Trophoblast cell (in vitro differentiated cells and primary cell): Measurements from ENCODE around the gene HTRA3.

Experiments
- DNase-seq, 2 donors: peaks; one replicate each; pipeline ENCODE4 v3.0.0-alpha.2; 2016
- H2AFZ ChIP-seq: 2 replicates; pipeline ENCODE4 v1.6.1; 2013; ENCODE audit warnings: low read length, moderate library complexity, mild to moderate bottlenecking; ENCODE audit not compliant: insufficient read depth, poor library complexity
- H2AK5ac ChIP-seq: 2 replicates; pipeline ENCODE4 v1.6.1; 2013; ENCODE audit warnings: mild to moderate bottlenecking, low read length
- H2BK120ac ChIP-seq: 2 replicates; pipeline ENCODE4 v1.6.1; 2013; ENCODE audit warnings: low read length, mild to moderate bottlenecking, moderate library complexity; ENCODE audit not compliant: insufficient read depth, poor library complexity
- H2BK12ac ChIP-seq: 2 replicates; pipeline ENCODE4 v1.6.1; 2013; ENCODE audit warnings: mild to moderate bottlenecking, low read length, moderate library complexity
- H2BK5ac ChIP-seq: 2 replicates; pipeline ENCODE4 v1.6.1; 2013; ENCODE audit warnings: low read length, low read depth, moderate library complexity, mild to moderate bottlenecking; ENCODE audit not compliant: poor library complexity
- H3K14ac ChIP-seq: 2 replicates; pipeline ENCODE4 v1.6.1; 2013; ENCODE audit warnings: mild to moderate bottlenecking, low read length
- H3K18ac ChIP-seq: 2 replicates; pipeline ENCODE4 v1.6.1; 2013; ENCODE audit warnings: mild to moderate bottlenecking, low read length
- H3K23ac ChIP-seq: 2 replicates; pipeline ENCODE4 v1.6.1; 2013; ENCODE audit warnings: low read length
- H3K27ac ChIP-seq: 2 replicates; pipeline ENCODE4 v1.5.1; 2013; ENCODE audit warnings: low read depth, mild to moderate bottlenecking, inconsistent platforms, low read length, moderate library complexity
- H3K27me3 ChIP-seq: 2 replicates; pipeline ENCODE4 v1.6.1; 2013; ENCODE audit warnings: inconsistent platforms, mild to moderate bottlenecking, low read length, moderate library complexity; ENCODE audit not compliant: insufficient read depth
- H3K36me3 ChIP-seq, 2 experiments: 1 replicate in 1 of 2; 2 replicates in 1 of 2; pipeline ENCODE4 v1.6.1; 2013; ENCODE audit warnings: low read length in 2 of 2, mild to moderate bottlenecking in 2 of 2, moderate library complexity in 1 of 2; ENCODE audit not compliant: insufficient read depth in 2 of 2, control insufficient read depth in 1 of 2
- H3K4ac ChIP-seq: 2 replicates; pipeline ENCODE4 v1.6.1; 2013; ENCODE audit warnings: low read depth, mild to moderate bottlenecking, low read length, moderate library complexity
- H3K4me1 ChIP-seq, 2 experiments: 1 replicate in 1 of 2; 2 replicates in 1 of 2; pipeline ENCODE4 v1.6.1; 2013; ENCODE audit warnings: low read length in 2 of 2, mild to moderate bottlenecking in 2 of 2, moderate library complexity in 1 of 2; ENCODE audit not compliant: insufficient read depth in 2 of 2, control insufficient read depth in 1 of 2
- H3K4me2 ChIP-seq: 2 replicates; pipeline ENCODE4 v1.6.1; 2013; ENCODE audit warnings: inconsistent platforms, mild to moderate bottlenecking, low read length, moderate library complexity
- H3K4me3 ChIP-seq: 2 replicates; pipeline ENCODE4 v1.5.1; 2013; ENCODE audit warnings: mild to moderate bottlenecking, low read depth, low read length, inconsistent platforms
- H3K79me1 ChIP-seq: one replicate; pipeline ENCODE4 v1.6.1; 2013; ENCODE audit warnings: low read length
- H3K79me2 ChIP-seq: 2 replicates; pipeline ENCODE4 v1.6.1; 2013; ENCODE audit warnings: low read length, mild to moderate bottlenecking; ENCODE audit not compliant: control insufficient read depth, insufficient read depth, poor library complexity
- H3K9ac ChIP-seq: 2 replicates; pipeline ENCODE4 v1.6.1; 2013; ENCODE audit warnings: mild to moderate bottlenecking, low read length
- H3K9me3 ChIP-seq: 2 replicates; pipeline ENCODE4 v1.6.1; 2013; ENCODE audit warnings: low read depth, mild to moderate bottlenecking, control low read depth, inconsistent platforms, low read length; ENCODE audit not compliant: insufficient read depth
- H4K12ac ChIP-seq: 2 replicates; pipeline ENCODE4 v1.6.1; 2013; ENCODE audit warnings: low read depth, mild to moderate bottlenecking, low read length, moderate library complexity
- H4K8ac ChIP-seq: 2 replicates; pipeline ENCODE4 v1.6.1; 2013; ENCODE audit warnings: low read depth, mild to moderate bottlenecking, low read length, moderate library complexity
- H4K91ac ChIP-seq: one replicate; pipeline ENCODE4 v1.6.1; 2013; ENCODE audit warnings: low read depth, mild to moderate bottlenecking, low read length, moderate library complexity
- WGBS: extraction: QIAGEN DNeasy Blood & Tissue Kit; methylation state at CpG from one replicate; pipeline ENCODE4 v1.1.7; 2013; ENCODE audit warnings: missing lambda C conversion rate; ENCODE audit not compliant: insufficient read length, insufficient coverage; ENCODE audit errors: extremely low coverage; 5-methylcytosine and 5-hydroxymethylcytosine counted together

Gene HTRA3

DNA sequence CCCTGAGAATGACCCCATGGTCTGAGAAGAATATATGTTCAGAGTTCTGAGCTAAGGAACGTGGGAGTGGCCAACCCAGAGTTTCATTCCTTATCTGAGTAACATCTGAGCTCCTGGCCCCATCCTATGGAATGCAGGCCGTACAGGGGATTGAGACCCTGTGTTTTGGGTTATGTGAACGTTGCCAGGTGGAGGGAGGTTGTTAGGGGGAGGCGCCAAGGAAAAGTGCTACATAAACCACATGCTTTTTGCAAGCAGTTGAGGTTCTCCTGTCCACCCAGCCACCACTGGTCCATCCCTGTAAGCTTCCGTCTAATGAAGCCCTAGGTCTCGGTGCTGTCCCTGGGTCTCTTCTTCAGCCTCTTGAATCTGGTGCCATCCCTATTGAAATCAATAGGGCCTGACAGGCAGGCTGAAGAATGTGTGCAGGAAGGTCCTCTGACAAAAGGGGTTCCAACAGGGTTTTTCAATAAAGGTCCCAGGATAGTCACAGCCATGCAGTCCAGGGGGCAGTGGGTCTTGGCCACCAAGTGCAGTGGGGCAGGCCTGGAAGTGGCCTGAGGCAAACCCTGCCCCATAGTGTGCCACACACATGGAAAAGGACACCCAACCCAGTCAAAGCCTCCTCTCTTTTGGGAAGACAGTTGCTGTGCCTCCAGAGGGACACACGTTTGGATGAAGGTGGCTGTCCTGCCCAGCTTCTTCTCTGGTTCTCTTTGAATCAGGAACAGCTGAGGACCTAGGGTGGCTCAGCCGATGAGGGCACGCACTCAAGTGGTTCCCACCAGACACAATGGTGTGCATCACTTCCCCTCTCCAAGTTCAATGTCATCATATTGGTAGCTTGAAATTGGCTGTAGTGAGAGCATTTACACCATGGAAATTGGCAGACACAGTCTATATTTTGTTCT lies 53.5 kb downstream of the HTRA3 start:
- no peak overlapping the region for H3K4me2 ChIP-seq
- no peak overlapping the region for H3K9ac ChIP-seq
- H2BK120ac ChIP-seq, result no peak overlapping the region
- no peaks in the 10 kb centered on the region for H3K79me2 ChIP-seq
- H3K9me3 ChIP-seq, result peaks cover 3% of the 10 kb centered on the region
- no peaks in the 10 kb centered on the region for H3K36me3 ChIP-seq
- H3K23ac ChIP-seq, result no peak overlapping the region
- H3K4me1 ChIP-seq, result peaks cover 0 to 9% of the 10 kb centered on the region in 2 experiments
- no CpG with 5 or more reads among the region's 9 CpGs for WGBS
- no peak overlapping the region for H2AFZ ChIP-seq
- no peak overlapping the region for H3K4ac ChIP-seq
- no peak overlapping the region for H2AK5ac ChIP-seq
- H3K4me3 ChIP-seq, result no peak overlapping the region
- no peak overlapping the region for H2BK5ac ChIP-seq
- no peak overlapping the region for H4K8ac ChIP-seq
- no peaks in the 10 kb centered on the region for H3K79me1 ChIP-seq
- DNase-seq, result no peak
- H3K27me3 ChIP-seq, result no peaks in the 10 kb centered on the region
- H3K27ac ChIP-seq, result no peak overlapping the region
- no peak overlapping the region for H3K14ac ChIP-seq
- H4K91ac ChIP-seq, result no peak overlapping the region
- H3K18ac ChIP-seq, result no peak overlapping the region
- H4K12ac ChIP-seq, result no peak overlapping the region
- no peak overlapping the region for H2BK12ac ChIP-seq

- H4K12ac ChIP-seq, result no peak overlapping the region
- H3K4me3 ChIP-seq, result no peak overlapping the region
- H3K36me3 ChIP-seq, result no peaks in the 10 kb centered on the region
- peaks cover 0 to 7% of the 10 kb centered on the region in 2 experiments for H3K4me1 ChIP-seq
- H3K9me3 ChIP-seq, result peaks cover 3% of the 10 kb centered on the region
- no peak overlapping the region for H2BK120ac ChIP-seq
- no peak overlapping the region for H3K18ac ChIP-seq
- H4K91ac ChIP-seq, result no peak overlapping the region
- H3K79me2 ChIP-seq, result no peaks in the 10 kb centered on the region
- H3K27me3 ChIP-seq, result no peaks in the 10 kb centered on the region
- no CpG with 5 or more reads among the region's 5 CpGs for WGBS
- no peak overlapping the region for H3K4me2 ChIP-seq
- H2AK5ac ChIP-seq, result no peak overlapping the region
- H4K8ac ChIP-seq, result no peak overlapping the region
- H3K23ac ChIP-seq, result no peak overlapping the region
- DNase-seq, result no peak
- H3K14ac ChIP-seq, result no peak overlapping the region
- H2AFZ ChIP-seq, result no peak overlapping the region
- H3K9ac ChIP-seq, result no peak overlapping the region
- H2BK5ac ChIP-seq, result no peak overlapping the region
- no peaks in the 10 kb centered on the region for H3K79me1 ChIP-seq
- no peak overlapping the region for H3K27ac ChIP-seq
- H3K4ac ChIP-seq, result no peak overlapping the region
- H2BK12ac ChIP-seq, result no peak overlapping the region
Observed at GRCh38 chr4:8323947-8324555, 54.5 kb downstream of the HTRA3 start.

GRCh38 chr4:8324640-8325239 lies 55.2 kb downstream of the HTRA3 start:
- H3K4me1 ChIP-seq, result peaks cover 0 to 6% of the 10 kb centered on the region in 2 experiments
- no peak overlapping the region for H3K23ac ChIP-seq
- H3K79me1 ChIP-seq, result no peaks in the 10 kb centered on the region
- H2AFZ ChIP-seq, result no peak overlapping the region
- no peak overlapping the region for H3K27ac ChIP-seq
- H2BK12ac ChIP-seq, result no peak overlapping the region
- H3K9me3 ChIP-seq, result peaks cover 3% of the 10 kb centered on the region
- H3K18ac ChIP-seq, result no peak overlapping the region
- H3K4me2 ChIP-seq, result no peak overlapping the region
- no peak overlapping the region for H4K8ac ChIP-seq
- H3K79me2 ChIP-seq, result no peaks in the 10 kb centered on the region
- WGBS, result no CpG with 5 or more reads among the region's 6 CpGs
- no peak overlapping the region for H4K91ac ChIP-seq
- H3K36me3 ChIP-seq, result no peaks in the 10 kb centered on the region
- H3K14ac ChIP-seq, result no peak overlapping the region
- no peaks in the 10 kb centered on the region for H3K27me3 ChIP-seq
- H4K12ac ChIP-seq, result no peak overlapping the region
- H2BK120ac ChIP-seq, result no peak overlapping the region
- no peak overlapping the region for H3K9ac ChIP-seq
- H2AK5ac ChIP-seq, result no peak overlapping the region
- no peak overlapping the region for H3K4ac ChIP-seq
- H3K4me3 ChIP-seq, result no peak overlapping the region
- DNase-seq, result no peak
- H2BK5ac ChIP-seq, result no peak overlapping the region

DNA sequence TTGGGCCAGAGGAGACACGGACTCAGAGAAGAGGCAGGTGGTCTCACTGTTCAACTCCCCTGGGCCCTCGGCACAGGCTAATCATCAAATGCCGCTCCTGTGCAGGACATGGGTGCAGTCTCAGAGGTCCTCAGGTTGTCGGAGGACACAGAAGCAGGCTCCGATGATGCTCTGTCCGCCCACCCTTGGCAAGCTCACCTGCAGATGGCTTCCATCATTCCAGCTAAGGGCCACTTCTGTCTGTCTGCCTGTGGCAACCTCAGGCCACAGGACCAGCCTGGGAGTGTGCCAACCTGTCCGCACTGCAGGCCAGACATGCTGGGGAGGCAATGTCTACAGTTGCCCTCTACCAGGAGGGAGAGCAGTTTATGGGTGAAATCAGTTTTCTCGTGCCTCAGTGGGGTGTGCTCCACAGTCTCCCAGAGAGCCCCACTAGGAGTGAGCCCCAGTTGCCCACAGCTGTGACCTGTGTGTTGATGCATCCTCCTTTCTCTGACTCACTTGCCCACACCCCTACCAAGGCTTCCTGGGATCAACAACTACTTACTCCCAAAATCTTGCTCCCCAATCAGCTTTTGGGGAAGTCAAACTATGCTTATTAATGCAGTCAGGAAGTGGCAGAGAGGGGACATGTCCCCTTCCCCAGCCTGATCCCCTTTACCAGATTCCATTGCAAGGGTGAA lies 55.9 kb downstream of the HTRA3 start:
- Histone ChIP-seq H3K4me3 (no peak overlapping the region), H3K9ac (no peak overlapping the region), H3K79me2 (no peaks in the 10 kb centered on the region), H4K8ac (no peak overlapping the region), H4K91ac (no peak overlapping the region), H4K12ac (no peak overlapping the region), H2BK120ac (no peak overlapping the region), H2BK5ac (no peak overlapping the region), H2BK12ac (no peak overlapping the region), H3K27me3 (no peaks in the 10 kb centered on the region), H3K79me1 (no peaks in the 10 kb centered on the region), H3K4me2 (no peak overlapping the region), H3K4ac (no peak overlapping the region), H3K27ac (no peak overlapping the region), H3K18ac (no peak overlapping the region), H3K4me1 (peaks cover 0 to 6% of the 10 kb centered on the region in 2 experiments), H3K9me3 (peaks cover 3% of the 10 kb centered on the region), H2AFZ (no peak overlapping the region), H3K36me3 (no peaks in the 10 kb centered on the region), H2AK5ac (no peak overlapping the region), H3K14ac (no peak overlapping the region), H3K23ac (no peak overlapping the region)
- DNase-seq, result no peak
- no CpG with 5 or more reads among the region's 8 CpGs for WGBS
